AG08396 (cell line): ENCODE measurements around the gene MRPS18C.
"Not testable (repeated sequence)": the region's sequence is repeated elsewhere in the genome, so short reads cannot be mapped to it uniquely, and the experiment has no call there.

Experiments
- DNase-seq: peaks from one replicate; pipeline ENCODE4 v3.0.0; 2012; ENCODE audit warnings: low spot score, mixed read lengths

Gene MRPS18C

GRCh38 chr4:83455281-83456183 is at the start of gene MRPS18C, which contains the start of gene HELQ:
Gene MRPS18C, plus strand, starts transcription at chr4:83456058. Its CDS starts 20 bp downstream, at chr4:83456078.
Gene HELQ, minus strand, starts transcription at chr4:83455823. Its CDS starts 130 bp downstream, at chr4:83455693.
- DNase-seq: peak; percentile 96

DNA sequence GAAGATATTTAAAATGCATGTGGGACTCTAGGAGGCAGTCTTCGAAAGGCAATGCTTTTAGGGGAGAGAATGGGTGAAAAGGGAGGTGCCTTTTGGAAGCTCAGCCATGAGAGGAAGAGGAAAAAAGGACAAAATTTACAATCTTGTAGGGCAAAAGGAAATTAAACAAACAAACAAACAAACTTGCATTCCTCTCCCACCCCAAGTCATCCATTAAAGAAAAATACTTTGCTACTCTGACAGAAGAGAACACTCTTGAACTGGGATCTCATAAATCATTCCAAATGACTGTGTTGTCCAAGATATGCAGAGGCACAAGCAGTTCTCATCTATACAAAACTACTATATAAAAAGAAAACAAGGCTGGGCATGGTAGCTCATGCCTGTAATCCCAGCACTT is 47.0 kb upstream of the MRPS18C start:
- DNase-seq: no peak

- DNase-seq: peak; percentile 13
These were observed 42.2 kb upstream of the MRPS18C start for GRCh38 chr4:83413676-83414075.

GRCh38 chr4:83417566-83417965 is 38.3 kb upstream of the MRPS18C start:
- no peak for DNase-seq

GRCh38 chr4:83418211-83418610 is 37.6 kb upstream of the MRPS18C start:
- no peak for DNase-seq

DNA sequence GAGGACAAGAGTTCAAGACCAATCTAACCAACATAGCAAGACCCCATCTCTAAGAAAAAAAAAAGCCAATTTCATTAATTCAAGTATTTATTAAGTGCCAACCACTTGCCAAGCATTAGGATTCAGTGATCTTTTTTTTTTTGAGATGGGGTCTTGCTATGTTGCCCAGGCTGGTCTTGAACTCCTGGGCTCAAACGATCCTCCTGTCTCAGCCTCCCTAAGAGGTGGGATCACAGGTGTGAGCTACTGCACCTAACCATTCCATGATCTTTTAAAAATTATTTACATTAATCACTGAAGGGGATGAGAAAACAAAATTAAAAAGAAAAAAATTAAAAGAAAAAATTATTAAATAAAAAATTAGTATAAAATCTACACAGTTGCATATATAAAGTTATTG is 24.7 kb upstream of the MRPS18C start:
- no peak for DNase-seq

GRCh38 chr4:83436680-83437079 is 19.2 kb upstream of the MRPS18C start:
- DNase-seq: no peak

DNA sequence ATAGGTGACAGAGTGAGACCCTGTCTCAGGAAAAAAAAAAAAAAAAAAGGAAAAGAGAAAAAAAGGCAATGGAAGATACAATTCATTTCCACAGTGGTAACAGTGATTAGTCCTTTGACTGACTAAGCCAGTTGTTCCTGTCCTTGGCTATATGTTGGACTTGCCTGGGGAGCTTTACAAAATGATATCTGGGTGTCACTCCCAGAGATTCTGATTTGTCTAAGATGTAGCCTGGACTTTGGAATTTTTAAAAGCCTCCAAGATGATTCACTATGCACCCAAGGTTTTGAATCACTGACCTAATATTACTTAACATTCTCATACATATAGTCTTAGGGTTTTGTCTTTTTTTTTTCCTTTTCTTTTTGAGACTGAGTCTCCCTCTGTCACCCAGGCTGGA is 17.1 kb upstream of the MRPS18C start:
- DNase-seq: no peak

DNA sequence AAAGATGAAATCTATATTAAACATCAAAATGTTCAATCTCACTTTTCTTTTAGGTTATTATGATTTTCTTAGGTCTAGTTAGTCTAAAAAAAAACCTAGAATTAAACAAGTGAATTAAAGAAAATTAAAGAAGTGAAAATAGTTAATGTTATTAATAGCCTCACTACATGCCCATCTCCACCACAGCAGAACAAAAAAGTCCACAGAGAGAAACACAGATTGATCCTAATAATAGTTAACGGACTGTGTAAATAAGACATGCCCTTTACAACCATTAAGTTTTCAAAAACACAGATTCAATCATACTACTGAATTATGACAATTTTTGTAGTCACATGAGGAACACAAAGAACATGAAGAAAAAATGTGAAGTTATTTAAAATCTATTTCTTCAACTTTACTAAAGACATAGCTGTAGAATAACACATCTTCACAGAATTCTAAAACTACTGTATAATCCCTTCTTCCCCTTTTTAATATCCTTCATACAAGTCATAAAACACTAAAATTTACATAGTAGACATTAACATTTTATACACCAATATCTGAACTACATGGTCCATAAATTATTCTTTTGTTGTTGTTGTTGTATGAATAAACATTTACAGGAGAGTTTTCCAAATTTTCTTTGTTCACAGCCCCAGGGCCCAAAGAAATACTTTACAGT is 15.6 kb upstream of the MRPS18C start:
- DNase-seq: no peak

DNA sequence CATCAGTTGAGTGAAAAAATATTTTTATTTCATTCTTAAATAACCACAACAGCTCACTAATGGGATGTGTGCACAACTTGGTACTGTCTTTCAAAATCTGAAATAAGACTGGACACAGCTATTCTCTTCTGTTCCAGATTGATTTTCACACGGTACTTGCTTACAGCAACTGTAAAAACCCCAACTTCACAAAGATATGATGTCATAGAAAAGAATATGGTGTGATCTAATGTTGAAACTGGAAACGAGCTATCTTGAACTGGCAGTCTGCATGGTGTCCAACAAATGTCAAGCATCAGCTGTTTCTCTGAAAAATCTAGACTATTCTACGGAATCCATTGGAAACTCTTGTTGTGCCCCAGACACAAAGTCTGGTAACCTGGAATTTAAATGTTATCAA is 15.0 kb upstream of the MRPS18C start:
- DNase-seq: no peak

GRCh38 chr4:83449009-83449408 is 6.8 kb upstream of the MRPS18C start:
- no peak for DNase-seq

- DNase-seq: peak; percentile 8
These were observed 1.2 kb upstream of the MRPS18C start for GRCh38 chr4:83454686-83455085.

DNA sequence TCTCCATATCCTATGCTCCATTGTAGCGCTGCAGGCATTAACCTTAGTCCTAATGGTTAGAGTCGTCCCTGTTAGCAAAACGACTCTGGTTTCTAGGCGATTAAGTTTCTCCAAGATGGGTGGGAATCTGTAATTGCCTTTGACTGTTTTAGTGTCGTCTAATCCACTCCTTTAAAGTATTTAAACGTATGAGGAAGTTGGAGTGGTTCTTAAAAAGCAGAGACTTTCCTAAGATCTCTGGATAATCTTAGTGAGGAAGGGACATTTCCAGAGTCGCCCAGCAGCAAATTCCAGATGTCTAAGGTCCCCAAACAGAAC is 285 bp downstream of the MRPS18C start:
- no peak for DNase-seq

DNA sequence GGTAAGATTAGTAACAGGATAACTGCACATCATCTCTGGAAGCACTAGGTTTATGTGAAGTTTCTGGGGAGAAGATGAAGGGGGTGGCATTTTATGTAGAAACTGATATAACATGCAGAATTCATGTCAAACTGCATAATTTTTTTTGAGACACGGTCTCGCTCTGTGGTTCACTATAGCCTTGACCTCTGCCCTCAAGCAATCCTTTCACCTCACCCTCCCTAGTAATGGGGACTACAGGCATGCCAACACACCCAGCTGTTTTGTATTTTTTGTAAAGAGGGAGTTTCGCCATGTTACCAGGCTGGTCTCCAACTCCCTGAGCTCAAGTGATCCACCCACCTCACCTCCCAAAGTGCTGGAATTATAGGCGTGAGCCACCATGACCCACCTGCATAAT is 17.6 kb downstream of the MRPS18C start:
- DNase-seq: no peak

GRCh38 chr4:83473966-83474365 is 18.1 kb downstream of the MRPS18C start:
- DNase-seq: no peak

DNA sequence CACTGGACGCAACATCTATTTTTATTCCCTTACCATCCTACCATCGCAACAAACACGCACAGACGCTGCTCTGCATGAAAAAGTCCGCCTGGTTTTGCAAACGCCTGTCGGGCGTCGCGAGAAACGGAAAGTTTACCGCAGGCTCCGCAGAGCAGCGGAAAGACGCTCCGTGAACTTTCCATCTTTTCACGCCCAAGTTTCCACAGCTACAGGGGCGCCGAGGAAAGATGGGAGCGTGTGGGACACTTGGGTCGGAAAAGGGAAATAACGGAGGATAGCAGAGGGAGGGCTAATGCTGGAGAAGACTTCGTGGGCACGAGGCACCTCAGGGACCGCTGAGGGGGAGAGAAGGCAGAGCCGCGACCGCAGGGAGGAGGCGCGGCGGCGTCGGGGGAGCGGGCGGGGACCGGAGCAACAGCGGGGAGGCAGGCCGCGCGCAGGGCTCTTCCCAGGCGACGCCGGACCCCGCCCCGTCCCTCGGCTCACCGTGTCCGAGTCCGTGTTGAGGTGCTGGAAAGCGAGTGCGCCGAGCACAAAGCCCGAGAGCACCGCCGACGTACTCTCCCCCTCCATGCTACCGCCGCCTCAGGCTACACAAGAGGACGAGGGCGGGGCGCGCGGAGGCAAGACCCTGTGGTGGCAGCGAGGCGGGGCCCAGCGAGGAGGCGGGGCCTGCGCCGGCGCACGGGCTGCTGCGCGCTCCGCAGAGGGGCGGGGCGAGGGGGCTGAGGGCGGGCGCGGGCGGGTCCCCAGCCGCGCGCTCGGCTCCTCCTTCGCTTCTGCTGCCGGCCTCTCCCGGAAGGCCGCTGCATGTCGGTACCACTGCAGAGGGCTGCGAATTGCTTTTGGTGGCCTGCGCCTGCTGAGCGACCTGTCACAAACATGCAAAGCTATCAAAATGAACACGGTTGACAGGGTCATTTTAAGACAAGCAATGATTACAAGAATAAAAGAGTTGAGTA is 28.9 kb downstream of the MRPS18C start, which contains the start of gene ABRAXAS1:
TSS of gene ABRAXAS1 (minus strand) at position 601 of the 962 bp plus-strand sequence. CDS start at position 573, 28 bp downstream.
- DNase-seq: peak; percentile 99

GRCh38 chr4:83486457-83487129 is 30.7 kb downstream of the MRPS18C start:
- no peak for DNase-seq

DNA sequence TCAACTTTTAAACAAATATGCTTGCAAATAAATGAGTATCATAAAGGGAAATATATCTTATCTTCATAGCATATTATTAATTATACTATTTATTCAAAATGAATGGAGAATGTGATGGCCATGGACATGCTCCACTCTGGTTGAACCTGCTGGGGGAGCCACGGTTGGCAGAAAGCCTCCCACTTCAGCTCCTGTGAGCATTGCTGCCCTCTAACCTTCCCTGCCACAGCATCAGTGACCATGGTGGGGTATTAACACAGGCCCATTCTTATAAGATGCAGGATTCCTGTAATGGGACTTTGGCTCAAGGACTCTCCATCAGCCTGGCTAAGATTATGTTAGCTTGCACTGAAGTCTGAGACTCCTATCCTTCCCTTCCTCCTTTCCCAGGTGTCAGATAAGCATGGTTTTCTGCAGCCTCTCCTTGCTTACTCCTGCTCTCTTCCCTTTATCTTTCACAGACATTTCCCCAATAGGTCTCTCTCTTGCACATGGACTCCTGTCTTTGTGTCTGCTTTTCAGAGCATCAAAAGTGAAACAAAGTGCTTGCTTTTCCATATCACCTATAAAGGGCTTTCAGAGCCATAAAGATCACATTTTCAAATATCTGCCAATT is 34.0 kb downstream of the MRPS18C start:
- no peak for DNase-seq

DNA sequence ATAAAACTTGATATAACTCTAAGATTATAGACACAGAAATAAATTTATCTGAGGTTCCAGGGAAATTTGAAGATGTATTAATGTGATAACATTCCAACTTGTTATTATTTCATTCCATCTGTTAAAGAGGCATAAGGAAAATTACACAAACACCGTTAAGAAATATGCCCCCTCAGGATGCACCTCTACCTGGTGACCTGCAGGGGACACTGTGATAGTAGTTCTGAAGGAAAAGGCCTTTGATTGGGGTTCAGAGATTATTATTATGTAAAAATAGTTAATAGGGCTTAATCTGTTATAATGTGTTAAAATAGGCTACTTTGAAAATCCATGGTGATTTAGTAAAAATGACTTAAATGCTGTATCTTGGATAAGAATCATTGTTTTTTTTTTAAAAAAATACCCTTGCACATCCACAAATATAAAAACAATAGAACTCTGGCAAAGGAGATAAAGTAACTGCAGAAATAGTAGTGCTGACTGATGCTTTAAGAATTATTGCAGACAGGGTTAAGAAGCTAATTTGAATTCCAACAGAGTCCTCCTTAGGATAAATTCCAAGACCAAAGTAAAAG is 35.1 kb downstream of the MRPS18C start:
- DNase-seq: peak; percentile 35

DNA sequence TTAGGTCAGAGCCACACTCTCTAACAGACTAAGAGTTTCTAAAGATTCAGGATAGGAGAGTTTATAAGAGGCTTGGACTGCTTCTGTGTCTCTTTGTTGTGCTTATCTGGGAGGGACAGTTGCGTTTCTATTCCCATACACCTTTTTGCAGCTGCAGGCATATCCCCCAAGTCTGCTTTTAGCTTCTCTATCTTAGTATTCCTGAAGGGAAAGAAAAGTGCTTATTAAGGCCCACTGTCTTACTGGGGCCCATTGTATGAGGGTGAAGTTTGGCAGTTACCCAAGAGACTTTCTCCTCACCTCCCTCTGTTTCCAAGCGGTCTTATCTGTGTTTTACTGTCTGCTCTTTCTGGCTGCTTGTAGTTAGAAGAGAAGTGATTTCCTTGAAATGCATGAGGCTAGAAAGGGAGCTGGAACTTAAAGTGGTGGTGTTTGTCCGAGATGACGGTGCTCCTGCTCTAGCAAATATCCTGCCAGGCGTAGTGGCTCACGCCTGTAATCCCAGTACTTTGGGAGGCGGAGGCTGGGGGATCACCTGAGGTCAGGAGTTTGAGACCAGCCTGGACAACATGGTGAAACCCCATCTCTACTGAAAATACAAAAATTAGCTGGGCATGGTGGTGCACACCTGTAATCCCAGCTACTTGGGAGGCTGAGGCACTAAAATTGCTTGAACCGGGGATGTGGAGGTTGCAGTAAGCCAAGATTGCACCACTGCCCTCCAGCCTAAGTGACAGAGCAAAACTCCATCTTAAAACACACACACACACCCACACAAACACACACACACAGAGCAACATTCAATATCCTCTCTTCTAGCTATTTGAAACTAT is 40.4 kb downstream of the MRPS18C start:
- DNase-seq: not testable (repeated sequence)
